IPS-NIHi7 (cell line): ENCODE data around the gene ARHGEF9.
"Not testable (repeated sequence)": the region's sequence is repeated elsewhere in the genome, so short reads cannot be mapped to it uniquely, and the experiment has no call there.

ENCODE experiments used
- DNase-seq: peaks from one replicate; pipeline ENCODE4 v3.0.0; 2012; ENCODE audit warnings: mixed read lengths; ENCODE audit errors: extremely low spot score

Gene ARHGEF9

GRCh38 chrX:63661676-63662075 is 123.3 kb downstream of the ARHGEF9 start:
- DNase-seq, result no peak

- DNase-seq, result no peak
These were observed 126.1 kb downstream of the ARHGEF9 start for GRCh38 chrX:63658920-63659319.

- no peak for DNase-seq
These were observed 127.2 kb downstream of the ARHGEF9 start for GRCh38 chrX:63657821-63658220.

GRCh38 chrX:63656871-63657580 is 128.0 kb downstream of the ARHGEF9 start:
- no peak for DNase-seq

GRCh38 chrX:63652086-63652765 is 132.8 kb downstream of the ARHGEF9 start:
- DNase-seq, result no peak

- DNase-seq, result not testable (repeated sequence)
These were observed 139.3 kb downstream of the ARHGEF9 start for GRCh38 chrX:63645748-63646147.

GRCh38 chrX:63635750-63636149 is 149.3 kb downstream of the ARHGEF9 start:
- DNase-seq, result no peak

GRCh38 chrX:63613531-63614028 is 171.4 kb downstream of the ARHGEF9 start:
- no peak for DNase-seq

- no peak for DNase-seq
These were observed 199.1 kb downstream of the ARHGEF9 start for GRCh38 chrX:63585936-63586335.
